Measurements from ENCODE around the gene OPALIN.

Gene OPALIN

GRCh38 chr10:96345222-96345621, 13.6 kb downstream of the OPALIN start:
- no peak for TF ChIP-seq CTCF (IDR thresholded peaks at IDR 0.05; ENCODE audit: control extremely low read depth, extremely low read depth, low read depth, missing control alignments)
- no peak for DNase-seq (ENCODE audit: extremely low spot score)
- ChIA-PET POLR2A (no interaction called here), CTCF (interaction anchor here (1.5 to 3.3 kb wide), 3 partner anchors 11 to 116 kb away, joined by 3 to 17 read pairs (median 8); no protein-coding TSS in a partner anchor)

GRCh38 chr10:96344178-96344577, 14.6 kb downstream of the OPALIN start:
- no peak for DNase-seq (ENCODE audit: extremely low spot score)
- no peak for TF ChIP-seq CTCF (IDR thresholded peaks at IDR 0.05; ENCODE audit: control extremely low read depth, extremely low read depth, low read depth, missing control alignments)
- ChIA-PET POLR2A (no interaction called here), CTCF (interaction anchor here (1.1 to 11.4 kb wide), 6 partner anchors 10 to 327 kb away, joined by 3 to 150 read pairs (median 6); no protein-coding TSS in a partner anchor)

GRCh38 chr10:96342402-96342801, 16.4 kb downstream of the OPALIN start:
- CTCF ChIA-PET = interaction anchor here (1.6 to 11.4 kb wide), 5 partner anchors 15 to 325 kb away, joined by 3 to 150 read pairs (median 6); no protein-coding TSS in a partner anchor
- no peak for DNase-seq (ENCODE audit: extremely low spot score)
- no peak for TF ChIP-seq CTCF (IDR thresholded peaks at IDR 0.05; ENCODE audit: control extremely low read depth, extremely low read depth, low read depth, missing control alignments)
- POLR2A ChIA-PET = no interaction called here

- no peak for TF ChIP-seq CTCF (IDR thresholded peaks at IDR 0.05; ENCODE audit: control extremely low read depth, extremely low read depth, low read depth, missing control alignments)
- POLR2A ChIA-PET = interaction anchor here (0.6 kb wide), 1 partner anchor 113 kb away, joined by 5 read pairs; no protein-coding TSS in a partner anchor
- CTCF ChIA-PET = interaction anchor here (0.8 to 11.4 kb wide), 24 partner anchors 8 to 648 kb away, joined by 3 to 150 read pairs (median 3); partner anchors contain the start of genes OPALIN and TCTN3
- DNase-seq (ENCODE audit: extremely low spot score) = no peak
Observed at GRCh38 chr10:96341219-96342182, 17.3 kb downstream of the OPALIN start.

GRCh38 chr10:96339956-96340904, 18.6 kb downstream of the OPALIN start:
- CTCF ChIA-PET = interaction anchor here (0.8 to 11.4 kb wide), 32 partner anchors 8 to 646 kb away, joined by 3 to 150 read pairs (median 3); partner anchors contain the start of genes OPALIN and TCTN3
- DNase-seq (ENCODE audit: extremely low spot score) = peak; percentile 60
- TF ChIP-seq CTCF (IDR thresholded peaks at IDR 0.05; ENCODE audit: control extremely low read depth, extremely low read depth, low read depth, missing control alignments) = peak; percentile 94
- POLR2A ChIA-PET = interaction anchor here (0.6 kb wide), 1 partner anchor 112 kb away, joined by 5 read pairs; no protein-coding TSS in a partner anchor
